Stimulated activated CD4-positive, alpha-beta T cell treated with anti-CD3 and anti-CD28 coated beads, TNF-alpha, amount 100 ng/mL, for 48 hours (primary cell): Measurements from ENCODE around the gene ETV7.
"Not testable (repeated sequence)": the region's sequence is repeated elsewhere in the genome, so short reads cannot be mapped to it uniquely, and the experiment has no call there.

Experiments
- DNase-seq, 3 donors: peaks; one replicate each; pipeline ENCODE4 v3.0.0-alpha.2; 2020; ENCODE audit warnings: low read depth in 3 of 3

The ETV7 gene

DNA sequence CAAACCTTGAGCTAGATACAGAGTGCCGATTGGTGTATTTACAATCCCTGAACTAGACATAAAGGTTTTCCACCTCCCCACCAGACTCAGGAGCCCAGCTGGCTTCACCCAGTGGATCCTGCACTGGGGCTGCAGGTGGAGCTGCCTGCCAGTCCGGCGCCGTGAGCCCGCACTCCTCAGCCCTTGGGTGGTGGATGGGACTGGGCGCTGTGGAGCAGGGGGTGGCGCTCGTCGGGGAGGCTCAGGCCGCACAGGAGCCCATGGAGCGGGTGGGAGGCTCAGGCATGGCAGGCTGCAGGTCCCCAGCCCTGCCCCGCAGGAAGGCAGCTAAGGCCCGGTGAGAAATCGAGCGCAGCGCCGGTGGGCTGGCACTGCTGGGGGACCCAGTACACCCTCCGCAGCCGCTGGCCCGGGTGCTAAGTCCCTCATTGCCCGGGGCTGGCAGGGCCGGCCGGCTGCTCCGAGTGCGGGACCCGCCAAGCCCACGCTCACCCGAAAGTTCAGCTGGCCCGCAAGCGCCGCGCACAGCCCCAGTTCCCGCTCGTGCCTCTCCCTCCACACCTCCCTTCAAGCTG is 23.3 kb downstream of the ETV7 start:
- not testable (repeated sequence) for DNase-seq

DNA sequence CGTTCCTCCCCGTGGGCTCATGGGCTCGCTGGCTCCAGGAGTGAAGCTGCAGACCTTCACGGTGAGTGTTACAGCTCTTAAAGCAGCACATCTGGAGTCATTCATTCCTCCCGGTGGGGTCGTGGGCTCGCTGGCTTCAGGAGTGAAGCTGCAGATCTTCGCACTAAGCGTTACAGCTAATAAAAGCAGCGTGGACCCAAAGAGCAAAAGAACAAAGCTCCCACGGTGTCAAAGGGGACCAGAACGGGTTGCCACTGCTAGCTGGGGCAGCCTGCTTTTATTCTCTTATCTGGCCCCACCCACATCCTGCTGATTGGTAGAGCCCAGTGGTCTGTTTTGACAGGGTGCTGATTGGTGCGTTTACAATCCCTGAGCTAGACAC is 24.1 kb downstream of the ETV7 start:
- DNase-seq = not testable (repeated sequence)

DNA sequence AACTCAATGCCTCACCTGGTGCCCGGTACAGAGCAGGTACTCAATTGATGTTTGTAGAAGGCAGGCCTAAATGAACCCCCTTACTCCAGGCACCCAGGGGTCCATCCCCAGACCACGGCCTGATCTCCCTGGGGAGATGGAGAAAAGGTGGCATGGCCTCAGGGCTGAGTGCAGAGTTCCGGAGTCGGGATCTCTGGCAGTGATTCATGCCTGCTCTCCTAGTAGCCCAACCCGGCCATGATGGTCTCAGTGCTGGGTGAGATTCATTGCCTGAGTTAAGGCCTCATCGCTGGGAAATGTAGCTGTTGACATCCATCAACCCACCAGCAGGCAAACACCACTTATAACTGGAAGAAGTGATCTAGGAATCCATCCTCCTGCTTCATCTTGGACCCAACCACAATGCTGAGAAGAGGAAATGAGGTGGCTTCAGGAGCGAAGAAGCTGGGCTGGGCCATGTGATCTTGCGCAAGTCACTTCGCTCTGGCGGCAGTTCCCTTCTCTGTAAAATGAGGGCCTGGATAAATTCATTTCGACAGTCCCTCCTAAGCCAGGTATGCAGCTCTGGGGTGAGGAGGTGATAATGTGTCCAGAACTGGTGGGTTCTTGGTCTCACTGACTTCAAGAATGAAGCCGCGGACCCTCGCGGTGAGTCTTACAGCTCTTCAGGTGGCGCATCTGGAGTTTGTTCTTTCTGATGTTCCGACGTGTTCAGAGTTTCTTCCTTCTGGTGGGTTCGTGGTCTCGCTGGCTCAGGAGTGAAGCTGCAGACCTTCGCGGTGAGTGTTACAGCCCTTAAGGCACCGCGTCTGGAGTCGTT is 24.7 kb downstream of the ETV7 start:
- no peak for DNase-seq

DNA sequence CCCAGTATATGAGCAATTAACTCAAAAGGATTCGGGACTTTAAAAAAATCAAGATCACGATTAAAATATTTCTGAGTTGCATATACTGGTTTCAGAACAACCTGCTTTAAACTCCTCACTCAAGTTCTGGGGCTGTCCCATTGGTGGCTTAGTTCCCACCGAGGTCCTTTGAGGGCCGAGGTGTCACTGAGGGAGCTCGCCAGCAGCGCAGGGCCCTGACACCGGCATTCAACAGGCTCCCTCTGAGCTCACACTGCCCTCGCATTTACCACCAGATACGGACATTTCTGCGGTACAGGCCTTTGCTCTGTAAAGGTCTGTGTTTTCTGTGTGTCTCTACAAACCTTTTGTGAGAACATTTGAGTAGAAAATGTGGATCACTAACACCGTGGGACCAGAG is 26.4 kb downstream of the ETV7 start:
- no peak for DNase-seq

DNA sequence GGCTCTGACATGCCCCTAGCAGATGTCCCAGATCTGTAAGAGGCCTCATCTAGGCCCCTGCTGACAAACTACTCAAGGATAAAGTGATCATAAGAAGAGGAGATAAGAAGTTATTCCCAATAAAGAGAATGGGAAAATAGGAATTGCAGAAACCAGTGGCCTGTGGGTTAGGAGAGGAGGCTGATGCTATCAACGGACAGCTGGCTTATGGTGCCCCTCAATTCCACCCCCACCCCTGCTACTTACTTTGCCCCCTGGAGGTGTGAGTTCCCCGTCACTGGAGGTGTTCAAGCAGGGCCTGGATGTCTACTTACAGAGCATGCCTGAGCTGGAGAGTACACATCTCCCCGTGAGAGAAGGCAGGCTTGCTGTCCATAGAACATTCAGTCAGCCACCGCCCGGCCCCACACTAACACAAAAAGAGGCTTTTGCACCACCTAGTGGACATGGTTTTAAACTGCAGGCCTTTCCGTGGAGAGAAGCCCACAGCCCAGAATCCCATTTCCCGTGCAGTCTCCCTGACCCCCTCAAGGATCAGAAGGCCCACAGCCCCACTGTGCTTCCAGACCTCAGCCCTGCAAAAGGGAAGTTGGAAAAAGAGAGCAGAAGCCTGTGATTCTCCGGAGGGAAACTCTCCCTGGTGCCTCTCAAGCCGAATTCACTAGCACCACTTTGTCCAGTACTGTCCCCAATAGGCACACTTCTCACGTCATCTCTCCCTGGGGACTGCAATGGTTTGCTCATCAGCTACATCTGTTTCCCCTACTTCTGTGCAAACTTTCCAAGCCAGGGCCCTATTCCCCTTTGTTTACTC is 27.0 kb downstream of the ETV7 start:
- DNase-seq = peak; percentile 51 to 56 (median 52)

DNA sequence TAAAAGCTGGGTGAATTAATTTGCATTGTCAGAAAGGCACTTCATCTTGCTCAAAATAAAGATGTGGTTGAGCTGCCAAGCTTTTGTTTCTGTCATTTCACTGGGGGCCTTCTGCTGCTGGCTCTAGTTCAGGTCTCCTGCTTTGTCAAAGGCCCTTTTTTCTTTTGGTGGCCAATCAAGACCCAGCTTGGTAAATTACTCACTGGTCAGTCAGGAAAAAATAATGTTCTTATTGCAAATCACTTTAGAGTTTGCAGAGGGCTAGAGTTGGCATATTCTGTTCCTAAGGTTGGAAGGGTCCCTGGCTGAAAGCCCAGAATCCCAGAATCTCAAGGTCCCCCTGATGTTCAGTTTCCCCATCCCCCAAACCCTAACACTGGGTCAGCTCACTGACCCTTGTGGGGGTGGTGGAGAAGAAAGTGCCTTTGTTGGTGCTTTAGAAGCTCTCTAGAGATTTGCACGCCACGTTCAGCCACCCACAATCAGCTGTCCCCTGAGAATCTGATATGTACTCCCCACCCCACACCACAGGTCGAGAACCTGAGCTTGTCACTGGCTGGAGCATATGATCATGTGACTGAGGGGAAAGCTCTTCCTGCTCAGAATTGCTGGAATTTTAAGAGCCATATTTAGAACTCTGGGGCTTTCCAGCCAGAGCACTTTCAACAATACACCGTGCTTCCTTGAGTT is 29.1 kb downstream of the ETV7 start:
- no peak for DNase-seq

DNA sequence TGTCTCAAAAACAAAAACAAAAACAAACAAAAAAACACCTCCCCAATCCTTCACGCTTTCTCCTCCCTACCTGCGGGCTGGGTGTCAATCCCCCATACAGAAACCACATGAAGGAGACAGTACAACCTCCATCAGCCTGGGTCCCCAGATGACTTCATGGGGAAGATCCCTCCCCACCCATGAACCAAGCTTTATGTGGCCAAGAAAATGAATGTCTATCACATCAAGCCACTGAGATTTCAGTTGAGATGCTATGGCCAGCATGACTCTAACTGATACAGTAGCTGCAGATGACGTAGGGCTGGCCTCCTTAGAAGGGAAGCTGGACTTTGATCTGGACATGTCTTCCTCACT is 29.6 kb downstream of the ETV7 start:
- DNase-seq = no peak

DNA sequence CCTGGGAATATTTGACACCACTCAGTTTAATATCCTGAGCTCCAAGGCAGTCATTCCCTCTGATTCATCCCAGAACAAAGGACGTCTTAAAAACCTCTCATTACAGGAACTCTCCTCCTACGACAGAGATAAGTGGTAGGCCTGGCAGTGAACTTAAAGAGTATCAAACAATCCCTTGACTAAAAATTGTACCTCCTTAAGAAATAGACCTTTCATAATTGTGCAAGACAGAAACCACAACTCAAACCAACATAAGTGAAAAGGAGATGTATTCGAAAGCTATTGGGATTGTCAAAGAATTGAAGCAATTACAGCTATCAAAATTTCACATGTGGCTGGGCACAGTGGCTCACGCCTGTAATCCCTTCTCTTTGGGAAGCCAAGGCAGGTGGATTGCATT is 31.6 kb downstream of the ETV7 start:
- no peak for DNase-seq

DNA sequence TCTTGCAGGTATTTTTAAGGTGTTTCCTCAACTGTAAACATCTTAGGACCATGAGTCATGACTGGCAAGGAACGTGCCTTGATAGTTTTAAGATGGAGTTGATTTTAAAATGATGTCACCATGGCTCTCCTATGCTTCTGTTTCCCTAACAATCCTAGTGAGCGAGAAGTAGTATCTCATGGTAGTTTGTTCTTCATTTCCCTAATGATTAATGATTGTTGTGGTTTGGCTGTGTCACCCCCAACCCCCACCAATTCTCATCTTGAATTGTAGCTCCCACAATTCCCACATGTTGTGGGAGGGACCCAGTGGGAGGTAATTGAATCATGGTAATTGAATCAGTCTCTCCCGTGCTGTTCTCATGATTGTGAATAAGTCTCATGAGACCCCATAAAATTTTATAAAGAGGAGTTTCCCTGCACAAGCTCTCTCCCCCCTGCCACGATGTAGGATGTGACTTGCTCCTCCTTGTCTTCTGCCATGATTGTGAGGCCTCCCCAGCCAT is 34.0 kb downstream of the ETV7 start:
- no peak for DNase-seq

DNA sequence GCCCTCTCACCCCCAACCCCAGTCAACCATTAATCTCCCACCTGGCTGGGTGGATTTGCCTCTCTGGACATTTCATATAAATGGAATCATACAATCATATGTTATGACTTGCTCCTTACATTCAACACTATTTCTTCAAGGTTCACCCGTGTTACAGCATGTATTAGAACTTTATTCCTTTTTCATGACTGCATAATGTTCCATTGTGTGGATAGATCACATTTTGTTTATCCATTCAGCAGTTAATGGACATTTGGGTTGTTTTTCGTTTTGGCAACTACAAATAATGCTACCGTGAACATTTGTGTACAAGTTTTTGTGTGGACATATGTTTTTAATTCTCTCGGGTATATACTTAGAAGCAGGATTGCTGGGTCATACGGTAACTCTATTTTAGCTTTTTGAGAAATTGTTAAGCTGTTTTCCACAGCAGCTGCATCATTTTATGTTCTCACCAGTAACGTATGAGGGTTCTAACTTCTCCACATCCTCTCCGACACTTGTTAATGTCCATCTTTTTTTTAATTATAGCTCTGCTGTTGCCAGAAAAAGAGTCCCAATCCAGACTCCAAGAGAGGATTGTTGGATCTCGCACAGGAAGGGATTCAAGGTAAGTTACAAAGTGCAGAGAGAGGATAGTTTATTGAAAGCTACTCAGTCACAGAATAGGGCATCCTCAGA is 34.9 kb downstream of the ETV7 start:
- DNase-seq = no peak

DNA sequence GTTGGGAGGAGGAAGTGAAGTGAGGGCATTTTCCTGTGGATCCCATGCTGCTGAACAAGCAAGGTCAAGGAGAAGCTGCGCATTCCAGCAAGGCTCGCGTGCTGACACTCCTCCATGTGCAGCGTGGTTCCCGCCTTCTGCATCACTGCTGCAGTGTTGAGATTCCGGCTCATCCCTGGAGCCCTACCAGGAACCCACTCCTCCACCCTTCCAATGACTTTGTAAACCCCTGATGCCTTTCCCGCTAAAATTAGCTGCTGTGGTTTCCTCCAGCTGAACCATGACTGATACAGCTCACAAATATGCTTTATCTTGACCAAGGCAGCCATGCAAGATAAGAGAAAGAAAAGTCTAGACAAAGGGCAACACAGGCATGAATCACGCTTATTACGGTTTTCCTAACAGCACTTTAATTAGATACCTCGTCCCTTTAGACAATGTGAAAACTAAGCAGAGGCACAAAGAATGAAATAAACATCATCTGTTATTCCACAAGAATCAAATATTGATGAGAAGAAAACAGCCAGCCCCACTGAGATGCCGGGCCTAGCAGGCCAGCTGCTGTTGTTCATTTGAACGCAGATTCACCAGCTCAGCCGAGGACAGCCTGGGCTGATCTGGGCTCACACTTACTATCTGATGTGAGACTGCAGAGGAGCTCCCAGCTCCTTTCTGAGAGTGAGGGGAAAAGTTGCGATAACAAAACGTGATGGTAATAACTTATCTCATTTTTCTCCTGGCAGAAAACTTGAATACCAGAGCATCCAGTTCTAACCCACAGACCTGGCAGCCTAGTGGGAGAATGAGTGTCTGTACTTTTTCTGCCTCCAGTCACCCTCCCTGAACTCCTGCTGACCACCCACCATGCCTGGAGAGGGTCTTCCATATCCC is 36.5 kb downstream of the ETV7 start:
- no peak for DNase-seq

DNA sequence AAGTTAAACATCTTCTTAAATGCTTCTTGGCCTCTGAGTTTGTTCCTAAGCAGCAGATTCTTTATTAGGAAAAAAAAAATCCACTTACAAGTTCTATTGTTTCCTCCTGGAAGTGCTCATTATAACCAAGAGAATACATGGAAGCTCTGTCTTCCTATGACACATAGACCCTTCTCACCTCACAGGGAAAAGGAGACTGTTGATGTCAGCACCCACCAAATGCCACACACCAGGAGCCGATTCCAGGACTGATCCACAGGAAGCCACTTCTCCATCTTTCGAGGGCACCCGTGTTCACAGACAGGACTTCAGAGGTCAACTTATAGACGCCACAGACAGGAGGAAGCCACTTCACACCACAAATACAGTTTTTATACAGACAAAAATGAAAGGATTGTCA is 37.4 kb downstream of the ETV7 start:
- DNase-seq = no peak

DNA sequence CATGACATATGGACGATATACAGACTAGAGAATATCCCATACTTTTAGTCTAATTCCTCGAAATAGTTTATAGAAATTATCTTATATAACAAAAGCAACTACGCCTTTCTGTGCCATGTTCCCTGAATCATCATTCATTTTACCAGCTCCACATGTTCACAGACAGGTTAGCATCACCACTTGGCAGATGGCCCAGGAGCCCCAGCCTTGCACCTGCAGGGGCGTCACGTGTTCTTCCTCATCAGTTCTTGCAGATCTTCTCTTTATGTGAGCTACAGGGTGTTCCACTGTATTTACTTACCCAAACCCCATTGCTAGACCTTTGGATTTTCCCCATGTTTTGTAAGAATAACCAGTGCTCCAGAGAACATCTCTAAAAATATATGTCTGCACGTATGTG is 38.2 kb downstream of the ETV7 start:
- DNase-seq = no peak

DNA sequence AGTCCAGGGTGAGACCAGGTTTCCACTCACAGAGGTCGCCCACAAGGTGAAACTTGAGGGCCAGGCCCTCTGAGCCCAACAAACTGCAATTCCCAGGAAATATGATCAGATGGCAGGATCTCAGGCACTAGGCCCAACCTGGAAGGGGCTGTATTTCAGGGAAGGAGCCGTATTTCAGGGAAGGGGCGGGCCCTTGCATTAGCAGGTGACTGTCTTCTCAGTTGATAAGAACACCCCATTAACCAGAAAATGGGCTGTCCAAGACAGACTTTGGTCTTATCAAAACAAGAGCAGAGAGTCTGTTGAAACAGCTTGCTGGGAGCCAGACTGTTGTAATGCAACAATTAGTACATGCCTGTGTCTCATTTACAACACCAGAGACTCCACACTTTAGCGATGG is 39.8 kb downstream of the ETV7 start:
- DNase-seq = no peak

DNA sequence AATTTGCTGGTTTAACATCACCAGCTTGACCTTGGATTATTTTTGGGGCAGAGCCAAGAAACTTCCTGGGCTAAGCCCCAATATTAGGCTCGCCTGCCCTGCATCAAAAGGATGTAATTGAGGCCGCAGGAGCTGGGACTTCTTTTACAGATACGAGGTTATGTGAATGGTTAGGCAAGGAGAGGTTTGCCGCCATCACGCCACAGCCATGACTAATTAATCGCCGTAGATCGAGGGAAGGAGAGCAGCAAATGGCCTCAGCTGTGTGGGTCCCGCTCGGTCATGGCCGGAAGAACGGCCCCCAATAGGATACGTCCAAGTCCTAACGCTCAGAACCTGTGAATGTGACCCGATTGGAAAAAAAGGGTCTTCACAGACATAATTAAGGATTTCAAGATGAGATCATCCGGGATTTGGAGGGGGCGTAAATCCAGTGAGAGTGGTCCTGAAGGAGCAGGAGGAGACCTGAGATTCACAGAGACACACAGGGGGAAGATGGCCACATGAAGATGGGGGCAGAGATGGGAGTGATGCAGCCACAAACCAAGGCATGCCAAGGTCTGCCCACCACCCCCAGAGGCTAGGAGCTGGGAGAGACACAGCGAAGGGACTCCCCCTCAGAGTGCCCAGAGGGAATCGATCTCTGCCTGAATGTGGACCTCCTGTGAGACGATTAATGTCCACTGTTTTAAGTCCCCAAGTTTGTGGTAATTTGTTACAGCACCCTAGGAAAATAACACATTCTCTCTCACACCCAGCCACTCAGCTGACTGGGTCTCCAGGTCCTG is 40.8 kb downstream of the ETV7 start:
- DNase-seq = no peak

DNA sequence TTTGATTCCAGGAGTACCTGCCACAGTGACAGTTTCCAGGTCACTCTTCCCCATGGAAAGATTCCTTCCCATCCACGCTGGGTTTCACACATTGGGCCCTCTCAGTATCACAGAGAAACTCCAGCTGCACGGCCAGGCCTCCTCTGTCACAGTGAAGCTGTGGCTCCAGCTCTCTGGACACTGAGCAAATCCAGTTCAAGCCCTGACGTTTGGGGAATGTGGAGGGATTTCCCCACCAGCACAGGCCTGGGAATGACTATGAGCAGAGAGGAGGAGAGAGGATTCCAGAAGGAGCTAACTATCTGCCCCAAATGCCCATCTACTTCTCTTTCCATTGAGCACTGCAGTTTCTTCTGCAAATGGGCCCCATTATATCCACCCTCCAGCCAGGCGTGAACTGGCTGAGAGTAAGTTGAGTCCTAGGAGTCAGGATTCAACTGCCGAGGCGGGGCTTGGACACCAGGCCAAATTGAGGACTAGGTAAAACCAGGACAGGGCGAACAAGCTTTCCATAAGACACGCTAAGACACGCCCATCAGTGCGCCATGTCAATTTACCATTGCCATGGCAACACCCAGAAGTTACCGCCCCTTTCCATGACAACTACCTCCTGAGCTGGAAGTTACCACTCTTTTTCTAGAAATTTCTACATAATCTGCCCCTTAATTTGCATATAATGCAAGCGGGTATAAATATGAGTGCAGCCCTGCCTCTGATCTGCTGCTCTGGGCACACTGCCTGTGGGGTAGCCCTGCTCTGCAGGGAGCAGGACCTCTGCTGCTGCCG is 41.6 kb downstream of the ETV7 start:
- DNase-seq = no peak

DNA sequence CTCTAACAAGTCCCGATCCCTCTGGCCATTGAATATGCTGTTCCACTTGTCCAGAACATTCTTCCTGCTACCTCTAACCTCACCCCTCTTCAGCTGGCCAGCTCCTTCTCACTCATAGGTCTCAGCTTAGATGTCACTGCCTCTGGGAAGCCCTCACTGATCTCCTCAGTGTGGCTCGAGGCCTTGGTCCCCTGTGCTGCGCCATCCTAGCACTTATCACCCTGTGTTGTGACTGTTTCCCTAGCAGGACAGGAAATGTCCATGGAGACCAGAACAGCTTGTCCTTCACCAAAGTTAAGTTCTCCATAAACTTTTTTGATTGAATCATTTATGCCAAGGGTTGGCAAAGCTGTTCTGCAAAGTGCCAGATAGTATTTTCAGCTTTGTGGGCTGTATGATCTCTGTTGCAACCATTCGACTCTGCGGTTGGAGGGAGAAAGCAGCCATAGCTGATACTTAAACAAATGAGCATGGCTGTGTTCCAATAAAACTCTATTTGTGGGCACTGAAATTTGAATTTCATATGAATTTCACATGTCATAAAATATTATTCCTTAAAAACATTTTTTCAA is 44.3 kb downstream of the ETV7 start:
- DNase-seq = no peak

DNA sequence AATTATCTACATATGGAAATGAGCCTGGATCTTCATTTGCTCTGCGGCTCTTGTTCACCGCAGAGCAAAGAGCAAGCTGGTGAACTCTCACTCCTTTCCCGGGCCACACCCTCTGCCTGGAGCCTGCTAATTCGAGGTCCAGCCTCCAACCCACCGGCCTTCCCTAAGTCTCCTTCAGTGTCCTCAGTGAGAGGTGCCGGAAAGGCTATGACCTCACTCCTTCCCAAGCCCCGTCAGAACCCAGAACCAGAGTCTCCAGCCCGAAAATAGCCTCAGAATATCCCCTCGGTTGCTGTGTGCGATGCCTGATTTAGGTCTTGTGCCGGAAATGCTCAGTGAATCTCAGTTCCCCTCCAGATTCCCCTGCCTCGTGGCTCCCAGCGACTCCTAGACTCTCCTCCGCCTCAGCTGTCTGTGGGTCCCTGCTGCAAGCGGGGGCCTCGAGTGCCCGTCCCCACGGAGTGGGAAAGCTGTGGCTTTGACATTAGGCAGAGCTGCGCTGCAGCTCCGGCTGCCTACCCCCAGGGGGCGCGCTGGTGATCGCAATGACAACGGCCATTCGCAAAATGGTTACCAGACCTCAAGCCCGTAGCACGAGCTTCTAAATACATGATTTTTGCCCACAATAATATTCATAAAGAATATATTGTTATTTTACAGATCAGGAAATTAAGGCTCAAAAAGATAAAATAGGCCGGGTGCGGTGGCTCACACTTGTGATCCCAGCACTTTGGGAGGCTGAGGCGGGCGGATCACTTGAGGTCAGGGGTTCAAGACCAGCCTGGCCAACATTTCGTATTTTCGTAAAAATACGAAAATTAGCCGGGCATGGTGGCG is 46.6 kb downstream of the ETV7 start:
- peak; percentile 44 to 64 (median 57) for DNase-seq
